HG02938 (cell line): Measurements from ENCODE around the gene TMED1.
"Not testable (repeated sequence)": the region's sequence is repeated elsewhere in the genome, so short reads cannot be mapped to it uniquely, and the experiment has no call there.

Experiments used
- ATAC-seq: cut with Tn5 transposase; IDR thresholded peaks from one replicate; pipeline ENCODE4 v1.9.1; 2021; ENCODE audit warnings: mild to moderate bottlenecking, moderate library complexity; ENCODE audit not compliant: unreplicated experiment

TMED1 gene, protein sequence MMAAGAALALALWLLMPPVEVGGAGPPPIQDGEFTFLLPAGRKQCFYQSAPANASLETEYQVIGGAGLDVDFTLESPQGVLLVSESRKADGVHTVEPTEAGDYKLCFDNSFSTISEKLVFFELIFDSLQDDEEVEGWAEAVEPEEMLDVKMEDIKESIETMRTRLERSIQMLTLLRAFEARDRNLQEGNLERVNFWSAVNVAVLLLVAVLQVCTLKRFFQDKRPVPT

DNA sequence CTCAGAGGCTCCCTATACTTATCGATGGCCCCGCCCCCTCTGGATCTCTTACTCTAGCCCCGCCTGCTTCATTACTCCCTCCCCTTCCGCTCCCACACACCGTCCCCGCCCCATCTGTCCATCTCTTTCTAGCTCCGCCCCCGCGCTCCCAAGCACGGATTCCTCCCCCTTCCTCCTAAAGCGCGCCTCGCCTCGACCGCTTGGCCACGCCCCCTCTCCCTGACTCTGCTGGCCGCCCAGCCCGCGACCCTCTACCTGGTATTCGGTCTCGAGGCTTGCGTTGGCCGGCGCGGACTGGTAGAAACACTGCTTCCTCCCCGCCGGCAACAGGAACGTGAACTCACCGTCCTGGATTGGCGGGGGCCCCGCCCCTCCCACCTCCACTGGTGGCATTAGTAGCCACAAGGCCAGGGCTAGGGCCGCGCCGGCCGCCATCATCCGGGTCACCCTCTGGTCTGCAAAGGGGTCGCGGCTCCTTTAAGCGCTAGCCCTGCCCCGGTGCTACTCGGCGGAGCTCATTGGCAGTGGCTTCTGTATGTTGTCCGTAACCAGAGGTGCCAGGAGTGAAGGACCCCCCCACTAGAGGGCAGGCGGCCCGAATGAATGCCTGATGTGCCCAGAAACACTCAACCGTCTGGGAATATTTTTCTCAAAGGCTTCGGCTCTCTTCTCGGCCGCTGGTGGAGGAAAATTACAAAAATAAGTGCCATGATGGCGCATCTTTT, at the start of gene TMED1:
Gene TMED1, minus strand, starts transcription at position 459 of the 725 bp plus-strand sequence. Its CDS starts 21 bp downstream, at position 438.
- peak; percentile 85 for ATAC-seq

DNA sequence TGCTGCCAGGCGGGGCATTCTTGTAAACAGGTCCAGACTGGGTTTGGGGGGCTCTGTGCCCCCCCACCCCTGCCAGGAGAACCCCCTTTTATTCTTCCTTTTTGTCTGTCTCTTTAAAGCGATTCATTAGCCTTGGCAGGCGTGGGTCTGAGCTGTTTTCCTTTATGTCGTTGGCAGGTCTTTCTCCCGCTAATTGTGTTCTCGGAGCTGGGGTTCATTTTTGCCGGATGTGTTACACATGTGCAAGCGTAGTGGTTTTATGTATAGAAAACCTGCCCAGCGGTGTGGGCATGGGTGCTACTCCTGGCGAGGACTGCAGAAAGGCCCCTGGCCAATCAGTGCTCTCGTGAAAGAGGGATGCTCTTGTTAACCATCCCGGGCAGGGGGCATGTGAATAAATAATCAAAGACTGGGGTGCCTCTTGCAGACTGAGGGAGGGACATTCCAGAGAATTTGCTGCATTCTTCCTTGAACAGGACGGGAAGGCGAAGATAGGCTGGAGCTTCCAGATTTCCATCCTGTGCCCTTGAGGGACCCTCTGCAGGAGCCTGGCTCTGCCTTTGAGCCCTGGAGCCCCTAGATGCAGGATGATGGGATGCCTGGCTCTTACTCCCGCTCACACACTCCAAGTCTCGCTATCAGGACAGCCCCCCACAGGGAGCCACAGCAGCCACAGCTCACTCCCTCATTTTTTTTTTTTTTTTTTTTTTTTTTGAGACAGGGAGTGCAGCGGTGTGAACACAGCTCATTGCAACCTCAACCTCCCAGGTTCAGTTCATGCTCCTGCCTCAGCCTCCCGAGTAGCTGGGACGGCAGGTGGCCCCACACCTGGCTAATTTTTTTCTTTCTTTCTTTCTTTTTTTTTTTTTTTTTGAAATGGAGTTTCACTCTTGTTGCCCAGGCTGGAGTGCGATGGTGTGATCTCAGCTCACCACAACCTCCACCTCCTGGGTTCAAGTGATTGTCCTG, 49.5 kb upstream of the TMED1 start:
- ATAC-seq: no peak

DNA sequence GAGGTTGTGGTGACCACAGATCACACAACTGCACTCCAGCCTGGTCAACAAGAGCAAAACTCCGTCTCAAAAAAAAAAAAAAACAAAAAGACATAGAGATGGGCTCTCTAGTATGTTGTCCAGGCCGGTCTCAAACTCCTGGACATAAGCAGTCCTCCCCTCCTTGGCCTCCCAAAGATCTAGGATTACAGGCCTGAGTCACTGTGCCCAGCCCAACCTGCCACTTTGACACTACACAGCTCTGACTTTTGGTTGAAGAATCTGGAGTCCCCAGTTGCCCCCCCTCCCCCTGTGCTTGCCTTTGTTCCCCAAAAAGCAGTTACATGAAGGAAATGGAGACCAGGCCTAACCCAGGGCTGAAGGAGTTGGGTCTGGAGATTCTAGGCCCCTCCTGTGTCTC, 48.3 kb upstream of the TMED1 start:
- ATAC-seq: no peak

DNA sequence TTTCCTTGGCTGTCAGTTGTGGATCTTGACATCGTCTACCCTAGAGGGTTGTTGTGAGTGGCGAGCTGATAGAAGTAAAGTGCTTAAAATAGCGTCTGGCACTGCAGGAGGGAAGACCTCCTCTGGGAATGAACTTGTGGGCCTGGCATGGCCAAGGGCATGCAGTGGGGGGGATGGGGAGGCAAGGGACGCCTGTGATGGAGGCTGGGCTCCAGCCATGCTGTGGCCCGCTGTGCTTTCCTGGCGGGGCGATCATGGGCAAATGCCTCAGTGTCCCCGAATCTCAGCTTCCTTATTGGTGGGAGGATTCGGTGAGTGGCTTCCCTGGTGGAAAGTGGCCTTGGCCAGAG, 46.1 kb upstream of the TMED1 start:
- ATAC-seq: no peak

DNA sequence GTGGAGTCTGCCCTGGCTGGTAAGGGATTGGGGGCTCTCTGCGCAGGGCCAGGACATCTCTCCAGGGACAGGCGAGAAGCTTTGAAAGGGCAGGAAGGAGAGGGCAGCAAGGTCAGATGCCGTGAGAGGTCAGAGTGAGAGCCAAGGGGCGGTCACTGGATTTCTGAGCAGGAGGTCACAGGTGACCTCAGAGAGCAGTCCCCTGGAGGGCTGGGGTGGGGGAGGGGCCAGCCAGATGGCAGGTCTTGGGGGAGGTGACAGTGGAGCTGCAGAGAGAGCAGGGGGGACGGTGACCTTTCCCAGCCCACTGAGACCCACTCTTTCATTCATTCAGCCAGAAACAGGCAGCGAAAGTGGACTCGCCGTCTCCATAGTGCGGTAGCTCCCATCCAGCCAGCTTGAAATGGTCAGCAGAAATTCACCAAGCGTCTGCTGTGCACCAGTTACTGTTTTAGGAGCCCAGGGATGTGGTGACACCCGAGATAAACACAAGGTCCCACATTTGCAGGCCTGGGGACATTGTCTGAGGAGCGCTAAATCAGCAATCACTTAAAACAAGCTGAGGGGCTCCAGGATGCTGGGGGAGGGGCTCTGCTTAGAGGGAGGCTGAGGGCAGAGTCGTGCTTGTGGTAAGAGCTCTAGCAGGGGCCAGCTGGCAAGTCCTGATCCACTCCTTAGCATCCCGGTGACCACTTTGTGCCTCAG, 45.5 kb upstream of the TMED1 start:
- no peak for ATAC-seq

DNA sequence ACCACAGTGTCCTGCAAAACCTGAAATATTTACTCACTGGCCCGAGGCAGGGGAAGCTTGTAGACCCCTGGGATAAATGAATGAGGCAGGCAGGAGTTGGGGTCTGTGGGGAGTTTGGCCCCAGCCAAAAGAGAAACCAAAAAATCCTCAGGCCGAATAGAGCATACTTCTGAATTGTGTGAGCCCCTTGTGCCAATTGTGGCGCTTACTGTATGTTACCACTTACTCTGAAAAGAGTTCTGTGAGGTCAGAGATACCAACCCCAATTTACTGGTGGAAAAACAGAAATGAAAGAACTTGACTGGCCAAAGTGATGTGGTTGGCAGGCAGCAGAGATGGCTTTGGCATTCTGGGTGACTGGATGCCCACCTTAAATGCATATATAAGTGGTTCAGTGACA, 42.2 kb upstream of the TMED1 start:
- ATAC-seq: no peak

DNA sequence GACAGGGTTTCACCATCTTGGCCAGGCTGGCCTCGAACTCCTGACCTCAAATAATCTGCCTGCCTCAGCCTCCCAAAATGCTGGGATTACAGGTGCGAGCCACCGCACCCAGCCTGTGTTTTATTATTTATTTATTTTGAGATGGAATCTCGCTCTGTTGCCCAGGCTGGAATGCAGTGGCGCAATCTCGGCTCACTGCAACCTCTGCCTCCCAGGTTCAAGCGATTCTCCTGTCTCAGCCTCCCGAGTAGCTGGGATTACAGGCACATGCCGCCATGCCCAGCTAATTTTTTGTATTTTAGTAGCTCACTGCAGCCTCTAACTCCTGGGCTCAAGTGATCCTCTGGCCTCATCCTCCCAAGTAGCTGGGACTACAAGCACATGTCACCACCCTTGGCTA, 41.6 kb upstream of the TMED1 start:
- not testable (repeated sequence) for ATAC-seq

DNA sequence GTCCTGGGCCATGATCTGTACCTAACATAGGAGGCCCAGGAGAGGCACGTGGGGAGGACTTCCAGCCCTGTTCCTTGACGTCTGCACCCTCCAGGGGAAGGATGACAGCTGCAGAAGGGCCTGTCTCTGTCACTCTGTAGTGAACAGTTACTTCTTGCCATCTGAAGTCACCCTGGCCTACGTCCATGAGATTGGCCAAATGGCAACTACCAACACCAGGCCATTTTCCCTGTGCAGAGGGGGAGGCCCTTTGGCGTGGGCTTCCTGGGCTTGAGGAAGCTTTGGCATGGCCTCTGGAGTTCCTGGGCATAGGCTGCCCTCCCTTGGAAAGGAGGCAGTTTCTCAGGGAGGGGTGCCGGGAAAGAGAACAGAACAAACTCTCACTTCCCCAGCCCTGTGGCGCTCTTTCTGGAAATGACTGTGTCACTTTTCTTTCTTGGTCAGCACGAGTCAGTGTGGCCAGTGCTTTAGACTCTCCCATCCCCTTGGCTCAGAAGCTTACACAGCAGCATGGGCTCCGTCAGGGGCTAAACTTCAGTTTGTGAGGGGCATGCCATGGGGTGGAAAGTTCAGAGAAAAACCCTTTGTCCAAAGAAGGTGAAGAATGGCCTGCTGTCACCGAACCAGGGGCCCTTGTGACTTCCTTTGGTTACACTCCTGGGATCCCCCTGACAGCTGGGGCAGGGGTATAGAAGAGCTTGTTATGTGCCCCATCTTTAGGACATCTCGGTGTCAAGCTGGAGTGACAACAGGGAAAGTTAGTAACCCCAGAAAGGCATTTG, 40.6 kb upstream of the TMED1 start:
- peak; percentile 51 for ATAC-seq

DNA sequence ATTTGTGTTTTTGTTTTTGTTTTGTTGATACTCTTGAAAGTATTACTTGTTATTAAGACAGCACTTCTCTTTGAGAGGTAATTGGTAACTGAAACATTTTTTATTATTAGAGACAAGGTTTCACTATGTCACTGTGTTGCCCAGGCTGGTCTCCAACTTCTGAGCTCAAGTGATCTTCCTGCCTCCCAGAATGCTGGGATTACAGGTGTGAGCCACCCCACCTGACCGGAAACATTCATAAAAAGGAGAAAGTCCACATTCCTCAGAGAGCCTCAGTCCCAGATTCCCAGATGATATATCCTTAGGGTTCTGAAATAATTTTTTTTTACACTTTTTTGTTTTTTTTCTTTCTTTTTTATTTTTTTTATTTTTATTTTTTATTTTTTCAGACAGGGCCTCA, 38.0 kb upstream of the TMED1 start:
- ATAC-seq: no peak

DNA sequence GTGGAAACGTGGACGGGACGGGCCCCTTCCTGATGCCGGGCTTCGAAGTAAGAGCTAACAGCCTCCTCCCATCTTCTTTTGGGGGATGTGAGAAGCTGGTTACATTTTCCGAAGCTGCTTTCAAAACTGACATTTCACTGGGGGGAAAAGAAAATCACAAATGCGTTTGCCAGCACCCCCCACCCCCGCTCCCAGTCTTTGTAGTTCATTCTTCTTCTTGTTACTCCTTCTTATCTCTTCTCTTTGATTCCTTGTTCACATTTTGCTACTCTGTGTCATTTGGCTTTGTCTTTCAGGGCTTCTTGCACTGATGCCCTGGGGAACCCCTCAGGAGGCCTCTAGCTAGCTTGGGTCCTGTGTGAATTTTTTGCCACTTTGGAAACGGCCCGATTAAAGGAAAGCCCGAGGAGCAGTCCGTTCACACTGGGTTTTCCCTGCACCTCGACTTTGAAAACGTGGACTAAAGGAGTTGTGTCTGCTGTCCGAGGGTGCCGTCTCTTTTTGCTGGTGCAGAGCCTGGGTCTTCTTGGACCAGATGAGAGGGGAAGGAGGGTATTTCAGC, 36.6 kb upstream of the TMED1 start:
- no peak for ATAC-seq

DNA sequence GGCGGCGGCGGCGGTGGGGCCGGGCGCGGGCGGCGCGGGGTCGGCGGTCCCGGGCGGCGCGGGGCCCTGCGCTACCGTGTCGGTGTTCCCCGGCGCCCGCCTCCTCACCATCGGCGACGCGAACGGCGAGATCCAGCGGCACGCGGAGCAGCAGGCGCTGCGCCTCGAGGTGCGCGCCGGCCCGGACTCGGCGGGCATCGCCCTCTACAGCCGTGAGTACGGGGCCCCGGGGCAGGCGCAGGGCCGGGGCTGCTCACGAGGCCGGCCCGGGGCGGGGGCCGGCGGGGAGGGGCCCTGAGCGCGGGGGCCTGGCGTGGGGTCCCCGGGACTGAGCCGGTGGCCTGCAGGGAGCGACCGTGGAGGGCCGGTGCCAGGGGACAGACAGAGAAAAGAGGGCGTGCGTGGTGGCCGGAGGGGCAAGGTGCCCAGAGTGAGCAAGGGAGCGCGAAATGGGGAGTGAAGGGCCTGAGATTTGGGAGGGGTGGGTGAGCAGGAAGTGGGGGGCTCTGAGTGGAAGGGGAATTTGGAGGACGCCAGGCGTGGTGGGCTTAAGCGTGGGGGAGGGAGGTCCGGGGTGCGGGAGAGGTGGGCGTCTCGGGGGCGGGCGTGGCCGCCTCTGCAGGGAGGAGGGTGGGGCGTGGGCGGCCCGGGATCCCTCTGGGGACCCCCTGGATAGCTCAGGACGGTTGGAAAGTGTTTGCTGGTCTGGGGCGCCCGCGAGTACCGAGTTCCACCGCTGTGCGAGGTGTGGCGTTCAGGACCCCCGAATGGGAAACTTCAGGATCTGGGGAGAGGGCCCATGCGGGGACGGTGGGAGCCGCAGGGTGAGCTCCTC, 35.9 kb upstream of the TMED1 start:
- ATAC-seq: peak; percentile 9

DNA sequence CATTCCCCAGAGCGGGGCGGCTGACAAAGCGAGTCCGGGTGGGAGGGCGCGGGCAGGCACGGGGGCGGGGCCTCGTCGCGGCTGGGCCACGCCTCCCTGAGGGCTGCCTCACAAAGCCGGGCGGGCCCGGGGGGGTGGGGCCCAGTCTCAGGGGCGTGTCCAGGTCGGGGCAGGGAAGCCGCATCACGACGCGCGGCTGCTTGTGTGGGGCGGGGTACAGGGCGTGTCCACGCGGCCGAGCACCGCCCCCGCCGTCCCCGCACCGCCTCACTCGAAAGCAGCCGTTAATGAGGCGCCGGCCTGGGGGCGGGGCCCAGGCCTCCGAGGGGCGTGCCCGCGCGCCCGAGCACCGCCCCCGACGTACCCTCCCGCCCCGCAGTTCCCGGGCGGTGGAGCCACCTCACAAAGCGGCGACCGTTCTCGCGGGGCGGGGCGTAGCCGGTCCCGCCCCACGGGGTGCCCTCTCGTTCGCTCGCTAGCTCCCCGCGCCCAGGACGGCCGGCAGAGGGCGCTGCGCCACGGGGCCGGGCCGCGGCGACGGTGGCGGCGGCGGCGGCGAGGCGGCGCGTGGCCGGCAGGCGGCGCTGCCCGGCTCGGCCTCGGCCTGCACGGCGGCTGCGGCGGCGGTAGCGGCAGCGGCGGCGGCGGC, 35.1 kb upstream of the TMED1 start, which contains the start of gene CARM1:
Gene CARM1, plus strand, starts transcription at position 599 of the 649 bp plus-strand sequence. CDS start 150 bp downstream, outside the sequence.
- peak; percentile 66 for ATAC-seq

DNA sequence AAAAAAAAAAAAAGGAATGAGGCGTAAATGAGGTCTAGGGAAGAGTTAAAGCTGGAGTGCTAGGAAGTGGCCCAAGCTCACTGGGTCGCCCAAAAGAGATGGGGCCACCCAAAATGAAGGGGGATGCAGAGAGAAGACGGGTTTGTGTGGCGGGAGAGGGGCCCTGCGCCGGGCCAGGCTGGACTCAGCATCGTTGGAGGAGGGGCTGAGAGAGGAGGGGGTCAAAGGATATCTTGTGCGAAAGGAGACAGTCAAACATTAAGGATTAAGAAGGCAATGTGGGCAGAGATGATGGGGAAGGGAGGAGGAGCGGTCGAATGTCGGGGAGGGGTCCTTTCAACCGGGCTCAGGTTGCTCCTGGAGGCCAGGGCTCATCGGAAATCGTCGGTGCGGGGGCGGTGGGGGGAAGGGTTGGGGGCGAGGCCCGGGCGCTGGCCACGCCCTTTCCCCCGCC, 34.5 kb upstream of the TMED1 start:
- no peak for ATAC-seq

DNA sequence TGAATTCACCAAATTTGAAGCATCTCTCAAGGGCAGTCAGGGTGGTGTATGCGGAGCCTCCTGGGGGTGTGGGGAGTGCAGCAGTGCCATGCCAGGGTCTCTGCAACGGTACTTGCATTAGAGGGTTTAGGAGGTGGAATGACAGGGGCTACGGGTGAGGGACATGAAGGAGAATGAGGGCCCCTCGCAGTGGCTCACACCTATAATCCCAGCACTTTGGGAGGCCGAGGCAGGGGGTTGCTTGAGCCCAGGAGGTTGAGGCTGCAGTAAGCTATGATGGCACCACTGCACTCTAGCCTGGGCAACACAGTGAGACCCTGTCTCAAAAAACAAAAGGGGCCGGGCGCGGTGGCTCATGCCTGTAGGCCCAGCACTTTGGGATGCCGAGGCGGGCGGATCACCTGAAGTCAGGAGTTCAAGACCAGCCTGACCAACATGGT, 33.9 kb upstream of the TMED1 start:
- not testable (repeated sequence) for ATAC-seq

DNA sequence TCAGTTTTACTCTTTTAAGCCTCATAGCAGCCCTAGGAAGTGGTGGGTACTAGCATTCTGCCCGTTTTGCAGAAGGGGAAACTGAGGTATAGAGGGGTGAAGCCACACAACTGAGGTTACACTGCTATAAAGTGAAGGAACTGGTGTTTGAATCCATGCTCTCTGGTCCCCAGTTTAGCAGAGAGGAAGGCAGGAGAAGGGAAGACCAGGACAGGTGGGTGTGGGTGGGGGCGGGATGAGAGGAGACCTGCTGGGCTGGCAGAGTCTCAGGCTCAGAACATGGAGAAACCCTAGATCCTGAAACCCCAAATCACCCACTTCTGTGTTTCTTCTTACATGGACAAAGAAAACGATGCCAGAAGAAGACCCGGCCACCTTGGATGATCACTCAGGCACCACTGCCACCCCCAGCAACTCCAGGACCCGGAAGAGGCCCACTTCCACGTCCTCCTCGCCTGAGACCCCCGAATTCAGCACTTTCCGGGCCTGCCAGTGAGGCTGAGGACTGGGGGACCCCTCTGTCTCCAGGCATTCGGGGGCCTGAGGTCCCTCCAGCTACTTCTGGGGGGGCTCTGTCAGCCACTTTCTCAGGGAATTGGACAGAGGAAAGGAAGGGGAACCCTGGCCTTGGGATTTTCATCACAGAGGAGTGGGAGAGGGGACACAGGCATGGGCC, 33.0 kb upstream of the TMED1 start:
- no peak for ATAC-seq

DNA sequence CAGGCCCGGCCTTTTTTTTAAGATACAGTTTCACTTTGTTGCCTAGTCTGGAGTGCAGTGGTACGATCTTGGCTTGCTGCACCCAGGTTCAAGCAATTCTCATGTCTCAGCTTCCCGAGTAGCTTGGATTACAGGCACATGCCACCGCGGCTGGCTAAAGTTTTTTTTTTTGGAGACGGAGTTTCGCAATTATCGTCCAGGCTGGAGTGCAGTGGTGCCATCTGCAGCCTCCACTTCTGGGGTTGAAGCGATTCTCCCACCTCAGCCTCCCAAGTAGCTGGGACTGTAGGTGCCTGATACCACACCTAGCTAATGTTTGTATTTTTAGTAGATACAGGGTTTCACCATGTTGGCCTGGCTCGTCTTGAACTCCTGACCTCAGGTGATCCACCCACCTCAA, 30.5 kb upstream of the TMED1 start:
- ATAC-seq: no peak

DNA sequence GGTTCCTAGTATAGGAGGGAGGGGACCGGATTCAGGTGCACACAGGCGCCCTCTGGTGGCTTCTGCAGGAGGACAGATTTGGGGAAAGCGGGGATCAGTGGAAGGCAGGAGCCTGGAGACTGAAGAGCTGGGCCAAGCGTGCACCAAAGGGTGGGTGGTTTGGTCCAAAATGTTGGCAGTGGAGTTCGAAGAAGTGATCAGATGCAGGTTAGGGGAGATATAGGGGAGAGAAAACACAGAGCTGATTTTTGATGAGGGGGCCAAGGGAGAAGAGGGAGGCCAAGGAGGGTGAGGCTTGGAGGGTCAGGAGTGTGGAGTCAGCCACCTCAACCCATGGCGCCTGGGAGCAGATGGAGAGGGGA, 28.5 kb upstream of the TMED1 start:
- ATAC-seq: no peak
